ENCODE measurements around the gene NAPSA.

Gene NAPSA

GRCh38 chr19:50321831-50322230 is 43.6 kb downstream of the NAPSA start:
- no peak for DNase-seq
- Histone ChIP-seq H3K79me2 (ENCODE audit: low read length) (no peaks in the 10 kb centered on the region), H2AFZ (ENCODE audit: low read length) (no peak overlapping the region), H4K20me1 (ENCODE audit: insufficient read depth, low read length) (no peaks in the 10 kb centered on the region), H3K27me3 (replicated peaks; ENCODE audit: insufficient read depth, low read length) (peaks cover 60% of the 10 kb centered on the region), H3K27ac (ENCODE audit: low read length) (no peak overlapping the region), H3K36me3 (replicated peaks; ENCODE audit: insufficient read depth, low read length) (no peaks in the 10 kb centered on the region), H3K4me3 (ENCODE audit: low read length) (no peak overlapping the region), H3K9me2 (replicated peaks; ENCODE audit: insufficient read depth, low read length) (no peaks in the 10 kb centered on the region), H3F3A (ENCODE audit: insufficient read depth, low read length) (no peaks in the 10 kb centered on the region), H3K9me3 (replicated peaks; ENCODE audit: insufficient read depth, low read length) (no peaks in the 10 kb centered on the region), H3K4me1 (ENCODE audit: low read length) (no peaks in the 10 kb centered on the region), H3K9ac (ENCODE audit: low read length) (no peak overlapping the region), H3K4me2 (ENCODE audit: low read depth, low read length) (no peak overlapping the region)
- TF ChIP-seq EZH2 (optimal IDR thresholded peaks at IDR 0.05; ENCODE audit: low read depth, low read length) (no peak), EZH2phosphoT487 (IDR thresholded peaks at IDR 0.05; ENCODE audit: low read length) (no peak)

- H4K20me1 ChIP-seq (ENCODE audit: insufficient read depth, low read length), result no peaks in the 10 kb centered on the region
- H3K27me3 ChIP-seq (replicated peaks; ENCODE audit: insufficient read depth, low read length), result peaks cover 61% of the 10 kb centered on the region
- H3K4me1 ChIP-seq (ENCODE audit: low read length), result no peaks in the 10 kb centered on the region
- no peaks in the 10 kb centered on the region for H3K79me2 ChIP-seq (ENCODE audit: low read length)
- no peaks in the 10 kb centered on the region for H3F3A ChIP-seq (ENCODE audit: insufficient read depth, low read length)
- no peaks in the 10 kb centered on the region for H3K9me3 ChIP-seq (replicated peaks; ENCODE audit: insufficient read depth, low read length)
- H3K27ac ChIP-seq (ENCODE audit: low read length), result no peak overlapping the region
- no peaks in the 10 kb centered on the region for H3K9me2 ChIP-seq (replicated peaks; ENCODE audit: insufficient read depth, low read length)
- no peak overlapping the region for H2AFZ ChIP-seq (ENCODE audit: low read length)
- TF ChIP-seq EZH2phosphoT487 (IDR thresholded peaks at IDR 0.05; ENCODE audit: low read length) (no peak), EZH2 (optimal IDR thresholded peaks at IDR 0.05; ENCODE audit: low read depth, low read length) (no peak), CTCF (IDR thresholded peaks at IDR 0.05; ENCODE audit: low read length) (no peak)
- DNase-seq, result no peak
- no peak overlapping the region for H3K4me3 ChIP-seq (ENCODE audit: low read length)
- H3K4me2 ChIP-seq (ENCODE audit: low read depth, low read length), result no peak overlapping the region
- no peaks in the 10 kb centered on the region for H3K36me3 ChIP-seq (replicated peaks; ENCODE audit: insufficient read depth, low read length)
- H3K9ac ChIP-seq (ENCODE audit: low read length), result no peak overlapping the region
These were observed 44.8 kb downstream of the NAPSA start for GRCh38 chr19:50320596-50320995.

GRCh38 chr19:50320051-50320450 is 45.4 kb downstream of the NAPSA start:
- Histone ChIP-seq H4K20me1 (ENCODE audit: insufficient read depth, low read length) (no peaks in the 10 kb centered on the region), H3K79me2 (ENCODE audit: low read length) (no peaks in the 10 kb centered on the region), H3K4me2 (ENCODE audit: low read depth, low read length) (no peak overlapping the region), H3K4me3 (ENCODE audit: low read length) (no peak overlapping the region), H3K36me3 (replicated peaks; ENCODE audit: insufficient read depth, low read length) (no peaks in the 10 kb centered on the region), H3K9me2 (replicated peaks; ENCODE audit: insufficient read depth, low read length) (no peaks in the 10 kb centered on the region), H3K27ac (ENCODE audit: low read length) (no peak overlapping the region), H3F3A (ENCODE audit: insufficient read depth, low read length) (no peaks in the 10 kb centered on the region), H2AFZ (ENCODE audit: low read length) (no peak overlapping the region), H3K4me1 (ENCODE audit: low read length) (no peaks in the 10 kb centered on the region), H3K9me3 (replicated peaks; ENCODE audit: insufficient read depth, low read length) (no peaks in the 10 kb centered on the region), H3K9ac (ENCODE audit: low read length) (no peak overlapping the region), H3K27me3 (replicated peaks; ENCODE audit: insufficient read depth, low read length) (peaks cover 64% of the 10 kb centered on the region)
- no peak for DNase-seq
- TF ChIP-seq EZH2phosphoT487 (IDR thresholded peaks at IDR 0.05; ENCODE audit: low read length) (no peak), CTCF (IDR thresholded peaks at IDR 0.05; ENCODE audit: low read length) (no peak), EZH2 (optimal IDR thresholded peaks at IDR 0.05; ENCODE audit: low read depth, low read length) (no peak)

GRCh38 chr19:50319156-50319555 is 46.3 kb downstream of the NAPSA start:
- no peak overlapping the region for H3K4me3 ChIP-seq (ENCODE audit: low read length)
- no peak overlapping the region for H2AFZ ChIP-seq (ENCODE audit: low read length)
- H3K4me1 ChIP-seq (ENCODE audit: low read length), result no peaks in the 10 kb centered on the region
- H3K9ac ChIP-seq (ENCODE audit: low read length), result no peak overlapping the region
- no peaks in the 10 kb centered on the region for H4K20me1 ChIP-seq (ENCODE audit: insufficient read depth, low read length)
- no peaks in the 10 kb centered on the region for H3K36me3 ChIP-seq (replicated peaks; ENCODE audit: insufficient read depth, low read length)
- H3K27me3 ChIP-seq (replicated peaks; ENCODE audit: insufficient read depth, low read length), result peaks cover 64% of the 10 kb centered on the region
- DNase-seq, result no peak
- H3K79me2 ChIP-seq (ENCODE audit: low read length), result no peaks in the 10 kb centered on the region
- H3F3A ChIP-seq (ENCODE audit: insufficient read depth, low read length), result no peaks in the 10 kb centered on the region
- no peaks in the 10 kb centered on the region for H3K9me3 ChIP-seq (replicated peaks; ENCODE audit: insufficient read depth, low read length)
- H3K27ac ChIP-seq (ENCODE audit: low read length), result no peak overlapping the region
- no peak for TF ChIP-seq EZH2phosphoT487 (IDR thresholded peaks at IDR 0.05; ENCODE audit: low read length)
- no peak for TF ChIP-seq CTCF (IDR thresholded peaks at IDR 0.05; ENCODE audit: low read length)
- TF ChIP-seq EZH2 (optimal IDR thresholded peaks at IDR 0.05; ENCODE audit: low read depth, low read length), result no peak
- H3K4me2 ChIP-seq (ENCODE audit: low read depth, low read length), result no peak overlapping the region
- no peaks in the 10 kb centered on the region for H3K9me2 ChIP-seq (replicated peaks; ENCODE audit: insufficient read depth, low read length)

Data from MM.1S (cell line).